Activated CD8-positive, alpha-beta memory T cell treated with anti-CD3 and anti-CD28 coated beads for 36 hours (primary cell): ENCODE data around the gene KCNK1. TPM values are rescaled to one million over a fixed set of nuclear protein-coding genes. Genes with fewer than 3 reads are reported as not detected.
"Not testable (repeated sequence)": the region's sequence is repeated elsewhere in the genome, so short reads cannot be mapped to it uniquely, and the experiment has no call there.

Experiments used
- CTCF ChIA-PET: fragments of 350-600 bp; sonication (Branson Sonifier 250); formaldehyde crosslinking; loops from one replicate; lab custom pipeline; 2021; ENCODE audit warnings: antibody characterized with exemption; lab: Charles Lee
- POLR2A ChIA-PET: fragments of 350-600 bp; sonication (Branson Sonifier 250); formaldehyde crosslinking; loops from one replicate; lab custom pipeline; 2021; ENCODE audit warnings: antibody characterized with exemption; lab: Charles Lee
- total RNA-seq, 2 experiments: library from RNA; stranded (reverse); gene quantifications; one replicate each; pipeline ENCODE4 v1.2.3, GENCODE V29; 2021

The KCNK1 gene
- total RNA-seq, 2 experiments from 2014 or later, result 0.27 to 0.59 TPM

GRCh38 chr1:233606813-233607212 is 7.1 kb upstream of the KCNK1 start:
- ChIA-PET POLR2A (no interaction called here), CTCF (no interaction called here)

GRCh38 chr1:233607252-233608119 is 6.4 kb upstream of the KCNK1 start:
- ChIA-PET CTCF (no interaction called here), POLR2A (no interaction called here)

GRCh38 chr1:233608988-233609387 is 4.9 kb upstream of the KCNK1 start:
- ChIA-PET CTCF (no interaction called here), POLR2A (no interaction called here)

- CTCF ChIA-PET, result no interaction called here
- POLR2A ChIA-PET, result no interaction called here
Observed at GRCh38 chr1:233609926-233610325, 4.0 kb upstream of the KCNK1 start.

GRCh38 chr1:233610628-233611027 is 3.3 kb upstream of the KCNK1 start:
- CTCF ChIA-PET, result no interaction called here
- POLR2A ChIA-PET, result no interaction called here

GRCh38 chr1:233611363-233611762 is 2.5 kb upstream of the KCNK1 start:
- POLR2A ChIA-PET, CTCF ChIA-PET: not testable (repeated sequence)

- POLR2A ChIA-PET, result no interaction called here
- CTCF ChIA-PET, result no interaction called here
Observed at GRCh38 chr1:233614173-233614742, 352 bp downstream of the KCNK1 start.

GRCh38 chr1:233614743-233615521 is 1.0 kb downstream of the KCNK1 start:
- POLR2A ChIA-PET, result no interaction called here
- CTCF ChIA-PET, result no interaction called here

GRCh38 chr1:233615571-233615970 is 1.7 kb downstream of the KCNK1 start:
- CTCF ChIA-PET, result no interaction called here
- POLR2A ChIA-PET, result no interaction called here

GRCh38 chr1:233617025-233617424 is 3.1 kb downstream of the KCNK1 start:
- POLR2A ChIA-PET, result no interaction called here
- CTCF ChIA-PET, result no interaction called here

GRCh38 chr1:233619414-233619813 is 5.5 kb downstream of the KCNK1 start:
- CTCF ChIA-PET, POLR2A ChIA-PET: not testable (repeated sequence)

- CTCF ChIA-PET, result no interaction called here
- POLR2A ChIA-PET, result no interaction called here
Observed at GRCh38 chr1:233620065-233620464, 6.2 kb downstream of the KCNK1 start.

GRCh38 chr1:233621923-233622322 is 8.0 kb downstream of the KCNK1 start:
- ChIA-PET CTCF (no interaction called here), POLR2A (no interaction called here)

- ChIA-PET POLR2A (no interaction called here), CTCF (interaction anchor here (0.6 kb wide), 1 partner anchor 23 kb away, joined by 3 read pairs; no protein-coding TSS in a partner anchor)
Observed at GRCh38 chr1:233624289-233624688, 10.4 kb downstream of the KCNK1 start.

GRCh38 chr1:233625087-233625486 is 11.2 kb downstream of the KCNK1 start:
- ChIA-PET POLR2A (no interaction called here), CTCF (no interaction called here)

- ChIA-PET CTCF (no interaction called here), POLR2A (no interaction called here)
Observed at GRCh38 chr1:233625510-233625981, 11.6 kb downstream of the KCNK1 start.

GRCh38 chr1:233627376-233627775 is 13.5 kb downstream of the KCNK1 start:
- POLR2A ChIA-PET, result no interaction called here
- CTCF ChIA-PET, result no interaction called here

- ChIA-PET CTCF (no interaction called here), POLR2A (no interaction called here)
Observed at GRCh38 chr1:233627823-233628222, 13.9 kb downstream of the KCNK1 start.

- ChIA-PET CTCF (no interaction called here), POLR2A (no interaction called here)
Observed at GRCh38 chr1:233629305-233629935, 15.5 kb downstream of the KCNK1 start.
